Measurements from ENCODE around the gene WWOX. TPM values are rescaled to one million over a fixed set of nuclear protein-coding genes. Genes with fewer than 3 reads are reported as not detected.

The WWOX gene
- total RNA-seq, 1 experiment from 2014 or later, result 79.9 TPM

GRCh38 chr16:79018650-79019429 lies 919.4 kb downstream of the WWOX start:
- Histone ChIP-seq H3K27ac (ENCODE audit: low read depth, low read length, poor library complexity, severe bottlenecking) (no peak overlapping the region), H3K9me3 (ENCODE audit: low read depth, low read length, poor library complexity, severe bottlenecking) (no peaks in the 10 kb centered on the region), H3K36me3 (ENCODE audit: insufficient read depth, low read length, poor library complexity, severe bottlenecking) (no peaks in the 10 kb centered on the region), H3K27me3 (replicated peaks; ENCODE audit: insufficient read depth, low read depth, low read length, poor library complexity) (no peaks in the 10 kb centered on the region), H3K4me1 (ENCODE audit: insufficient read depth, low read length, poor library complexity, severe bottlenecking) (no peaks in the 10 kb centered on the region), H3K4me3 (ENCODE audit: low read depth, low read length, poor library complexity, severe bottlenecking) (no peak overlapping the region)
- TF ChIP-seq EZH2 (IDR thresholded peaks at IDR 0.05; ENCODE audit: borderline replicate concordance, low read depth, low read length, poor library complexity, severe bottlenecking), result no peak
- TF ChIP-seq, protein P1, sequence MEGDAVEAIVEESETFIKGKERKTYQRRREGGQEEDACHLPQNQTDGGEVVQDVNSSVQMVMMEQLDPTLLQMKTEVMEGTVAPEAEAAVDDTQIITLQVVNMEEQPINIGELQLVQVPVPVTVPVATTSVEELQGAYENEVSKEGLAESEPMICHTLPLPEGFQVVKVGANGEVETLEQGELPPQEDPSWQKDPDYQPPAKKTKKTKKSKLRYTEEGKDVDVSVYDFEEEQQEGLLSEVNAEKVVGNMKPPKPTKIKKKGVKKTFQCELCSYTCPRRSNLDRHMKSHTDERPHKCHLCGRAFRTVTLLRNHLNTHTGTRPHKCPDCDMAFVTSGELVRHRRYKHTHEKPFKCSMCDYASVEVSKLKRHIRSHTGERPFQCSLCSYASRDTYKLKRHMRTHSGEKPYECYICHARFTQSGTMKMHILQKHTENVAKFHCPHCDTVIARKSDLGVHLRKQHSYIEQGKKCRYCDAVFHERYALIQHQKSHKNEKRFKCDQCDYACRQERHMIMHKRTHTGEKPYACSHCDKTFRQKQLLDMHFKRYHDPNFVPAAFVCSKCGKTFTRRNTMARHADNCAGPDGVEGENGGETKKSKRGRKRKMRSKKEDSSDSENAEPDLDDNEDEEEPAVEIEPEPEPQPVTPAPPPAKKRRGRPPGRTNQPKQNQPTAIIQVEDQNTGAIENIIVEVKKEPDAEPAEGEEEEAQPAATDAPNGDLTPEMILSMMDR (conservative IDR thresholded peaks at IDR 0.05; ENCODE audit: low read depth, low read length), result no peak
- POLR2A ChIA-PET (ENCODE audit: low non-redundant PET), result no interaction called here
- intact Hi-C loops (cut with micrococcal nuclease; ENCODE audit: unreplicated experiment), result no loop called here
- CTCF ChIA-PET, result no interaction called here
- BruUV-seq (replicated peaks), result no TSS peak
- DNase-seq (ENCODE audit: low spot score), result no peak

- no peak overlapping the region for H3K4me3 ChIP-seq (ENCODE audit: low read depth, low read length, poor library complexity, severe bottlenecking)
- no peaks in the 10 kb centered on the region for H3K36me3 ChIP-seq (ENCODE audit: insufficient read depth, low read length, poor library complexity, severe bottlenecking)
- TF ChIP-seq, protein P1 (conservative IDR thresholded peaks at IDR 0.05; ENCODE audit: low read depth, low read length), result no peak
- no peak for TF ChIP-seq EZH2 (IDR thresholded peaks at IDR 0.05; ENCODE audit: borderline replicate concordance, low read depth, low read length, poor library complexity, severe bottlenecking)
- no peaks in the 10 kb centered on the region for H3K4me1 ChIP-seq (ENCODE audit: insufficient read depth, low read length, poor library complexity, severe bottlenecking)
- no TSS peak for BruUV-seq (replicated peaks)
- intact Hi-C loops (cut with micrococcal nuclease; ENCODE audit: unreplicated experiment), result no loop called here
- ChIA-PET POLR2A (ENCODE audit: low non-redundant PET) (no interaction called here), CTCF (no interaction called here)
- H3K27ac ChIP-seq (ENCODE audit: low read depth, low read length, poor library complexity, severe bottlenecking), result no peak overlapping the region
- no peaks in the 10 kb centered on the region for H3K27me3 ChIP-seq (replicated peaks; ENCODE audit: insufficient read depth, low read depth, low read length, poor library complexity)
- H3K9me3 ChIP-seq (ENCODE audit: low read depth, low read length, poor library complexity, severe bottlenecking), result no peaks in the 10 kb centered on the region
- DNase-seq (ENCODE audit: low spot score), result no peak
These were observed 920.0 kb downstream of the WWOX start for GRCh38 chr16:79019431-79019830.

GRCh38 chr16:79021991-79022630 lies 922.7 kb downstream of the WWOX start:
- Histone ChIP-seq H3K27me3 (replicated peaks; ENCODE audit: insufficient read depth, low read depth, low read length, poor library complexity) (no peaks in the 10 kb centered on the region), H3K4me3 (ENCODE audit: low read depth, low read length, poor library complexity, severe bottlenecking) (no peak overlapping the region), H3K27ac (ENCODE audit: low read depth, low read length, poor library complexity, severe bottlenecking) (no peak overlapping the region), H3K36me3 (ENCODE audit: insufficient read depth, low read length, poor library complexity, severe bottlenecking) (no peaks in the 10 kb centered on the region), H3K9me3 (ENCODE audit: low read depth, low read length, poor library complexity, severe bottlenecking) (no peaks in the 10 kb centered on the region), H3K4me1 (ENCODE audit: insufficient read depth, low read length, poor library complexity, severe bottlenecking) (no peaks in the 10 kb centered on the region)
- intact Hi-C loops (cut with micrococcal nuclease; ENCODE audit: unreplicated experiment), result no loop called here
- DNase-seq (ENCODE audit: low spot score), result no peak
- BruUV-seq (replicated peaks), result no TSS peak
- ChIA-PET POLR2A (ENCODE audit: low non-redundant PET) (no interaction called here), CTCF (no interaction called here)
- TF ChIP-seq, protein P1 (conservative IDR thresholded peaks at IDR 0.05; ENCODE audit: low read depth, low read length), result no peak
- TF ChIP-seq EZH2 (IDR thresholded peaks at IDR 0.05; ENCODE audit: borderline replicate concordance, low read depth, low read length, poor library complexity, severe bottlenecking), result no peak

Measured in A673 (cell line).